Upper lobe of left lung (tissue), 4 donors: ENCODE data around the gene MSMB.

Experiments
- EP300 ChIP-seq, 4 donors: sonication (generic); formaldehyde crosslinking; IDR thresholded peaks; one replicate each; pipeline ENCODE4 v1.5.1; 2017; ENCODE audit warnings: antibody characterized with exemption in 4 of 4, control low read depth in 2 of 4
- TF ChIP-seq, protein P1 (sequence below), 6 experiments: fragments of 450-650 bp in 4 of 6; fragments of 200-600 bp in 2 of 6; sonication (generic) in 2 of 6; IDR thresholded peaks; one replicate each; pipeline ENCODE4 v1.5.1; 2016 to 2019; ENCODE audit warnings: antibody characterized with exemption in 6 of 6

DNA sequence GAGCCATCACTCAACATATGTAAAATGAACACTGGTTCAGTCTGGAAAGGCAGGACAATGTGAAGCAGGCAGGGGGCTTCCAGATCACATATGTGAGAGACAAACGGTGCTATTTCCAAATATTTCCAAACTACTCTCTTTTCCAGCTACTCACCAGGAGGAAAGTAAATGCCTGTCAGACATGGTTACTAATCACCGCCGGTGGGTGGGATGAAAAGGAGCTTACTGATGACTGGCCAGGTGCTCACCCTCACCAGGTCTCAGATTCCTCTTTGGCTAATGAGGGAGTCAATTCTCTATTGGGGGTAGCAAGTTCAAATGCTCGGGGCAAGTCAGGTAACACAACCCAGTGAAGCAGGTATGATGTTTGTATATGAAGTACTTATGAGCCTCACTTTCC lies 9.7 kb upstream of the MSMB start:
- TF ChIP-seq, protein P1, sequence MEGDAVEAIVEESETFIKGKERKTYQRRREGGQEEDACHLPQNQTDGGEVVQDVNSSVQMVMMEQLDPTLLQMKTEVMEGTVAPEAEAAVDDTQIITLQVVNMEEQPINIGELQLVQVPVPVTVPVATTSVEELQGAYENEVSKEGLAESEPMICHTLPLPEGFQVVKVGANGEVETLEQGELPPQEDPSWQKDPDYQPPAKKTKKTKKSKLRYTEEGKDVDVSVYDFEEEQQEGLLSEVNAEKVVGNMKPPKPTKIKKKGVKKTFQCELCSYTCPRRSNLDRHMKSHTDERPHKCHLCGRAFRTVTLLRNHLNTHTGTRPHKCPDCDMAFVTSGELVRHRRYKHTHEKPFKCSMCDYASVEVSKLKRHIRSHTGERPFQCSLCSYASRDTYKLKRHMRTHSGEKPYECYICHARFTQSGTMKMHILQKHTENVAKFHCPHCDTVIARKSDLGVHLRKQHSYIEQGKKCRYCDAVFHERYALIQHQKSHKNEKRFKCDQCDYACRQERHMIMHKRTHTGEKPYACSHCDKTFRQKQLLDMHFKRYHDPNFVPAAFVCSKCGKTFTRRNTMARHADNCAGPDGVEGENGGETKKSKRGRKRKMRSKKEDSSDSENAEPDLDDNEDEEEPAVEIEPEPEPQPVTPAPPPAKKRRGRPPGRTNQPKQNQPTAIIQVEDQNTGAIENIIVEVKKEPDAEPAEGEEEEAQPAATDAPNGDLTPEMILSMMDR (IDR thresholded peaks at IDR 0.05), result no peak
- TF ChIP-seq EP300 (IDR thresholded peaks at IDR 0.05), result no peak
